Nephron progenitor cell (in vitro differentiated cells): ENCODE data around the gene ARFIP1.
"Not testable (repeated sequence)": the region's sequence is repeated elsewhere in the genome, so short reads cannot be mapped to it uniquely, and the experiment has no call there.

Source experiments
- DNase-seq: peaks from one replicate; pipeline ENCODE4 v3.0.0; 2021
- H3K27ac Mint-ChIP-seq: 2 replicates; pipeline ENCODE4 v1.8.0; 2021; ENCODE audit warnings: mild to moderate bottlenecking, moderate library complexity, mixed read lengths
- H3K27me3 Mint-ChIP-seq: 2 replicates; pipeline ENCODE4 v1.8.0; 2021; ENCODE audit warnings: mild to moderate bottlenecking, low read depth, mixed read lengths; ENCODE audit not compliant: poor library complexity
- H3K36me3 Mint-ChIP-seq: 2 replicates; pipeline ENCODE4 v1.8.0; 2021; ENCODE audit warnings: low read depth, mixed read lengths
- H3K4me1 Mint-ChIP-seq: 2 replicates; pipeline ENCODE4 v1.8.0; 2021; ENCODE audit warnings: mixed read lengths
- H3K4me3 Mint-ChIP-seq: 2 replicates; pipeline ENCODE4 v1.8.0; 2021; ENCODE audit warnings: mild to moderate bottlenecking, moderate library complexity, mixed read lengths
- H3K9me3 Mint-ChIP-seq: 2 replicates; pipeline ENCODE4 v1.8.0; 2021; ENCODE audit warnings: mild to moderate bottlenecking, moderate library complexity, mixed read lengths
- TF ChIP-seq, protein P1 (sequence below): fragments of 200-600 bp; sonication (generic); IDR thresholded peaks from 2 replicates; pipeline ENCODE4 v1.5.0; 2021; ENCODE audit warnings: antibody characterized with exemption

Gene ARFIP1

DNA sequence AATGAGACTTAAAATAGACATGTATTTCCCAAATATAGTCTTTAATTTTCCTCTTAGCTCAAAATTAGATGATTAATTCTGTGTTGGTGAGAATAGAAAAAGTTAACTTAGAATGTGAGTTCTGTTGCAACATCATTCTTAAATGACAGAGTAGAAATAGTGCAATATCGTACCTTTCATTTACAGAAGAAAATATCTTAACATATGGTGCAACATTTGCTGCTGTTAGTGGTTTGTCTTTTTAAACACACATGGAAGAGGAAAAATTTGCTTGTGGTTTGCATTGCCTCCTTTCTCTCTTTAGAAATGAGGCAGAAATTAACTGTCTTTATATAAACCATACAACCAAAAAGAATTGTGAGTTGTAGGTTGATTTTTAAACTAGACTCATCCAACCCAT lies 117.1 kb downstream of the ARFIP1 start:
- H3K4me1 Mint-ChIP-seq: peaks cover 9% of the 10 kb centered on the region
- no peaks in the 10 kb centered on the region for H3K9me3 Mint-ChIP-seq
- TF ChIP-seq, protein P1, sequence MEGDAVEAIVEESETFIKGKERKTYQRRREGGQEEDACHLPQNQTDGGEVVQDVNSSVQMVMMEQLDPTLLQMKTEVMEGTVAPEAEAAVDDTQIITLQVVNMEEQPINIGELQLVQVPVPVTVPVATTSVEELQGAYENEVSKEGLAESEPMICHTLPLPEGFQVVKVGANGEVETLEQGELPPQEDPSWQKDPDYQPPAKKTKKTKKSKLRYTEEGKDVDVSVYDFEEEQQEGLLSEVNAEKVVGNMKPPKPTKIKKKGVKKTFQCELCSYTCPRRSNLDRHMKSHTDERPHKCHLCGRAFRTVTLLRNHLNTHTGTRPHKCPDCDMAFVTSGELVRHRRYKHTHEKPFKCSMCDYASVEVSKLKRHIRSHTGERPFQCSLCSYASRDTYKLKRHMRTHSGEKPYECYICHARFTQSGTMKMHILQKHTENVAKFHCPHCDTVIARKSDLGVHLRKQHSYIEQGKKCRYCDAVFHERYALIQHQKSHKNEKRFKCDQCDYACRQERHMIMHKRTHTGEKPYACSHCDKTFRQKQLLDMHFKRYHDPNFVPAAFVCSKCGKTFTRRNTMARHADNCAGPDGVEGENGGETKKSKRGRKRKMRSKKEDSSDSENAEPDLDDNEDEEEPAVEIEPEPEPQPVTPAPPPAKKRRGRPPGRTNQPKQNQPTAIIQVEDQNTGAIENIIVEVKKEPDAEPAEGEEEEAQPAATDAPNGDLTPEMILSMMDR: no peak
- no peak overlapping the region for H3K4me3 Mint-ChIP-seq
- no peak overlapping the region for H3K27ac Mint-ChIP-seq
- DNase-seq: no peak
- peaks cover 48% of the 10 kb centered on the region for H3K36me3 Mint-ChIP-seq
- no peaks in the 10 kb centered on the region for H3K27me3 Mint-ChIP-seq

DNA sequence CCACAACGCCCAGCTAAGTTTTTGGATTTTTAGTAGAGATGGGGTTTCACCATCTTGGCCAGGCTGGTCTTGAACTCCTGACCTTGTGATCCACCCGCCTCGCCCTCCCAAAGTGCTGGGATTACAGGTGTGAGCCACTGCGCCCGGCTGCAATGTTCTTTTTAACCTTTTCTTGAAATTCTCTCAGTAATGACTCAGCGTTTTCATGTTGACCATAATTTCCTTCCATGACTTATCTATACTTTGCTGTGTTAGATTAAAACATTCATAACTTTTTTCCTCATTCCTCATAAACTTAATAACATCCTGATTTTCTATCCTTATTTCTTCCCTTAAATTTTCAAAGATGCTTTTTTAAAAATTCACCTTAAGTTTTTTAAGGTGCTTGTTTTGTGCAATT lies 118.4 kb downstream of the ARFIP1 start:
- peaks cover 36% of the 10 kb centered on the region for H3K36me3 Mint-ChIP-seq
- H3K4me3 Mint-ChIP-seq, H3K27me3 Mint-ChIP-seq, DNase-seq, H3K9me3 Mint-ChIP-seq, H3K27ac Mint-ChIP-seq, H3K4me1 Mint-ChIP-seq: not testable (repeated sequence)

DNA sequence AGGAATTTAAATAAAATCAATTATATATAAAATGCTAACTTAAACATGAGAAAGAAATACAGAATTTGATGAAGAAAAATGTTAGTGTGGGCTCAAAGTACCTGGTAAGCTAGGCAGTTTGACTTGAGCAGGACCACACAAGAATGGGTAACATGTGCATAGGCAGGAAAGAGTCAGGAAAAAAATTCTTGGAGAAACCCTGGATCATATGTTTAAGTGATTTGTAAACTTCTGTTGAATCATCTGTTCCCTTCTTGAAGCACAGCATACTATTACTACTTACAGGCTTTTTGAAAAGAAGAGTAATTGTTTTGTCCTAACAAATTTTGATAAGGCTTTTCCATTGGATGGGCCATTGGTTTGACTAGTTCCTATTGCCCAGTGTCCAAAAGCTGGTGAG lies 118.9 kb downstream of the ARFIP1 start:
- TF ChIP-seq, protein P1: no peak
- H3K36me3 Mint-ChIP-seq: peaks cover 32% of the 10 kb centered on the region
- H3K27me3 Mint-ChIP-seq: no peaks in the 10 kb centered on the region
- DNase-seq: no peak
- H3K4me3 Mint-ChIP-seq: no peak overlapping the region
- no peak overlapping the region for H3K27ac Mint-ChIP-seq
- no peaks in the 10 kb centered on the region for H3K4me1 Mint-ChIP-seq
- H3K9me3 Mint-ChIP-seq: no peaks in the 10 kb centered on the region

DNA sequence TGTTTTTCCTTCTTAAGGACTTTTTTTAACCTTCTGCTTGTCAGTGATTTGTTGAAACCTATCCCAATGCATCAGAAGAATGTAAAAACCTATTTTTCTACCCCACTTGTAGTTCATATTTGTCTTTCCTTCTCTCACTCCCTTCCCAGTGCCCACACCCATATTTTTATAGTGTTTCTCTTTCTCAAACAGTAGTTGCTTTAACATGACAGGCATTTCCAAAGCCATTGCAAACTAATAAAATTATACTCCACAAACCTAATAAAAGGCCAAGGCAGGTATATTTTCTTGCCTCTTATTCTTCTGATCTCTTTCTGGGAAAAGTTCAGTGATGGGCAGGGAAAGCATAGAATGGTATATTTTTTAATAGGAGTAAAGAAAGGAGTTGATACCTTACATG lies 120.6 kb downstream of the ARFIP1 start:
- H3K27me3 Mint-ChIP-seq: no peaks in the 10 kb centered on the region
- no peaks in the 10 kb centered on the region for H3K4me1 Mint-ChIP-seq
- TF ChIP-seq, protein P1: no peak
- H3K27ac Mint-ChIP-seq: peak overlapping the region; percentile 5
- H3K4me3 Mint-ChIP-seq: no peak overlapping the region
- peaks cover 35% of the 10 kb centered on the region for H3K36me3 Mint-ChIP-seq
- DNase-seq: no peak
- no peaks in the 10 kb centered on the region for H3K9me3 Mint-ChIP-seq

DNA sequence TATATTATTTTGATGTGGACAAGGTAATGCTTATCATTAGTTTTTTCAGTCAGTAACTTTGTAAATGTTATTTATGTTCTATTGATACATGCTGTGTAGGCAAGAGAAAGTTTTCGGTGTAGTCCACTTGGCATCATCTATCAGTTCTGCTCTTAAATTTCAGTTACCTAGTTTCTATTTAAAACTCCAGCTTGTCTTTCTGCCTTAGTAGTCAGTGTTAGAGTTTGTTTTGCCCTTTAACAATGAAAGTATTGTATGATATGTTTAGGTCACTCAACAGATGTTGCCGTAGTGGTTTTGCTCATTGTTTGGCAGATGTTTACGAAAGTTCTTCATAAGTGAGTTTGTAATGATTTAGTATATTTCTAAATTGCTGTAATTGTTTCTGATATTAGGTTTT lies 121.5 kb downstream of the ARFIP1 start:
- H3K9me3 Mint-ChIP-seq: no peaks in the 10 kb centered on the region
- no peak for DNase-seq
- no peaks in the 10 kb centered on the region for H3K4me1 Mint-ChIP-seq
- TF ChIP-seq, protein P1: no peak
- no peak overlapping the region for H3K4me3 Mint-ChIP-seq
- H3K27ac Mint-ChIP-seq: no peak overlapping the region
- H3K27me3 Mint-ChIP-seq: no peaks in the 10 kb centered on the region
- peaks cover 34% of the 10 kb centered on the region for H3K36me3 Mint-ChIP-seq

DNA sequence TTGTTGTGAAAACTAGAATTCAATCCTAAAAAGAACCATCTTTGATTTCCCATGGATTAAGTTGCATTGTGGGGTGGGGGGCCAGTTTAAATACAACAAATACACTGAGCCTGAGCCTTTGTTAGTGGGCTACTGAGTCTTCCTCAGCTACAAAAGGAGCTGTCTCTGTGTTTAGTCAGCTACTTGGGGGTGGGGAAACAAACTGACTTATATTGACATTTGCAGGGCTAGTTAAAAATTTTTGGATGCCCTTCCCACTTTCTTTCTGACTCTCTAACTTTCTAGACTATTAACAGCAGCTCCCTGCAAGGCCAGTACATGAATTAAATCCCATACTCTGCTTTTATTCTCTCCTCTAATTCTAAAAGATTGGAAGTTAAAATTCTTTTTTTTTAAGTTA lies 123.9 kb downstream of the ARFIP1 start:
- Mint-ChIP-seq H3K4me3 (no peak overlapping the region), H3K27ac (no peak overlapping the region), H3K36me3 (peaks cover 45% of the 10 kb centered on the region), H3K27me3 (no peaks in the 10 kb centered on the region), H3K4me1 (no peaks in the 10 kb centered on the region), H3K9me3 (no peaks in the 10 kb centered on the region)
- no peak for DNase-seq
- TF ChIP-seq, protein P1: no peak
